MM.1S (cell line): ENCODE results near the gene RUNX2.
"Not testable (repeated sequence)": the region's sequence is repeated elsewhere in the genome, so short reads cannot be mapped to it uniquely, and the experiment has no call there.

Source experiments
- EZH2phosphoT487 ChIP-seq: fragments of 300-600 bp; sonication (generic); IDR thresholded peaks from 2 replicates; pipeline ENCODE4 v1.6.1; 2018; ENCODE audit warnings: antibody characterized with exemption, low read length
- TF ChIP-seq, protein P1 (sequence below): fragments of 300-600 bp; sonication (generic); IDR thresholded peaks from 2 replicates; pipeline ENCODE4 v1.5.1; 2016; ENCODE audit warnings: antibody characterized with exemption, low read length, mixed read lengths

GRCh38 chr6:45673167-45673566 is 345.0 kb downstream of the RUNX2 start:
- TF ChIP-seq, protein P1, sequence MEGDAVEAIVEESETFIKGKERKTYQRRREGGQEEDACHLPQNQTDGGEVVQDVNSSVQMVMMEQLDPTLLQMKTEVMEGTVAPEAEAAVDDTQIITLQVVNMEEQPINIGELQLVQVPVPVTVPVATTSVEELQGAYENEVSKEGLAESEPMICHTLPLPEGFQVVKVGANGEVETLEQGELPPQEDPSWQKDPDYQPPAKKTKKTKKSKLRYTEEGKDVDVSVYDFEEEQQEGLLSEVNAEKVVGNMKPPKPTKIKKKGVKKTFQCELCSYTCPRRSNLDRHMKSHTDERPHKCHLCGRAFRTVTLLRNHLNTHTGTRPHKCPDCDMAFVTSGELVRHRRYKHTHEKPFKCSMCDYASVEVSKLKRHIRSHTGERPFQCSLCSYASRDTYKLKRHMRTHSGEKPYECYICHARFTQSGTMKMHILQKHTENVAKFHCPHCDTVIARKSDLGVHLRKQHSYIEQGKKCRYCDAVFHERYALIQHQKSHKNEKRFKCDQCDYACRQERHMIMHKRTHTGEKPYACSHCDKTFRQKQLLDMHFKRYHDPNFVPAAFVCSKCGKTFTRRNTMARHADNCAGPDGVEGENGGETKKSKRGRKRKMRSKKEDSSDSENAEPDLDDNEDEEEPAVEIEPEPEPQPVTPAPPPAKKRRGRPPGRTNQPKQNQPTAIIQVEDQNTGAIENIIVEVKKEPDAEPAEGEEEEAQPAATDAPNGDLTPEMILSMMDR: not testable (repeated sequence)
- TF ChIP-seq EZH2phosphoT487: not testable (repeated sequence)
